H9 (cell line): Measurements from ENCODE around the gene CYP21A2. TPM values are rescaled to one million over a fixed set of nuclear protein-coding genes. Genes with fewer than 3 reads are reported as not detected.

Source experiments
- DNase-seq: peaks from one replicate; pipeline ENCODE4 v3.0.0-alpha.2; 2017
- H2AFZ ChIP-seq: one replicate; pipeline ENCODE4 v1.6.1; 2013; ENCODE audit warnings: mild to moderate bottlenecking, low read length, control low read depth, moderate library complexity
- H2AK5ac ChIP-seq: 2 replicates; pipeline ENCODE4 v1.6.1; 2013; ENCODE audit warnings: low read length, control low read depth, mixed read lengths; ENCODE audit not compliant: insufficient read length
- H2BK120ac ChIP-seq: one replicate; pipeline ENCODE4 v1.6.1; 2013; ENCODE audit warnings: low read depth, mild to moderate bottlenecking, low read length, control low read depth, inconsistent platforms; ENCODE audit not compliant: poor library complexity, severe bottlenecking
- H2BK12ac ChIP-seq: 2 replicates; pipeline ENCODE4 v1.6.1; 2013; ENCODE audit warnings: low read length, control low read depth, mixed read lengths, low read depth; ENCODE audit not compliant: insufficient read length
- H2BK15ac ChIP-seq: 2 replicates; pipeline ENCODE4 v1.6.1; 2013; ENCODE audit warnings: low read depth, low read length, control low read depth
- H2BK20ac ChIP-seq: one replicate; pipeline ENCODE4 v1.6.1; 2013; ENCODE audit warnings: low read depth, mild to moderate bottlenecking, low read length, control low read depth, inconsistent platforms; ENCODE audit not compliant: poor library complexity, severe bottlenecking
- H2BK5ac ChIP-seq: 2 replicates; pipeline ENCODE4 v1.6.1; 2013; ENCODE audit warnings: low read length, control low read depth, mixed read lengths; ENCODE audit not compliant: insufficient read length
- H3K14ac ChIP-seq: 2 replicates; pipeline ENCODE4 v1.6.1; 2013; ENCODE audit warnings: low read length, control low read depth; ENCODE audit not compliant: insufficient read depth
- H3K18ac ChIP-seq: 2 replicates; pipeline ENCODE4 v1.6.1; 2013; ENCODE audit warnings: low read depth, mild to moderate bottlenecking, mixed read lengths, low read length, control low read depth; ENCODE audit not compliant: insufficient read length
- H3K23ac ChIP-seq: 2 replicates; pipeline ENCODE4 v1.6.1; 2013; ENCODE audit warnings: low read length, control low read depth, mixed read lengths, low read depth; ENCODE audit not compliant: insufficient read length
- H3K23me2 ChIP-seq: 2 replicates; pipeline ENCODE4 v1.6.1; 2013; ENCODE audit warnings: low read depth, mild to moderate bottlenecking, mixed read lengths, low read length, control low read depth; ENCODE audit not compliant: insufficient read length, poor library complexity, severe bottlenecking
- H3K27ac ChIP-seq: 2 replicates; pipeline ENCODE4 v1.5.1; 2013; ENCODE audit warnings: low read length, control low read depth, mixed read lengths, low read depth; ENCODE audit not compliant: insufficient read length
- H3K27me3 ChIP-seq: 2 replicates; pipeline ENCODE4 v1.6.1; 2013; ENCODE audit warnings: low read length, control low read depth, inconsistent platforms; ENCODE audit not compliant: insufficient read depth
- H3K4ac ChIP-seq: 2 replicates; pipeline ENCODE4 v1.6.1; 2013; ENCODE audit warnings: low read depth, mild to moderate bottlenecking, control low read depth, inconsistent platforms, low read length, moderate library complexity
- H3K4me1 ChIP-seq: 2 replicates; pipeline ENCODE4 v1.6.1; 2013; ENCODE audit warnings: low read length, control low read depth, inconsistent platforms; ENCODE audit not compliant: insufficient read depth
- H3K4me2 ChIP-seq: 2 replicates; pipeline ENCODE4 v1.6.1; 2013; ENCODE audit warnings: low read length, control low read depth, mixed read lengths; ENCODE audit not compliant: insufficient read length, insufficient read depth
- H3K56ac ChIP-seq: 2 replicates; pipeline ENCODE4 v1.6.1; 2013; ENCODE audit warnings: low read depth, mild to moderate bottlenecking, mixed read lengths, low read length, control low read depth; ENCODE audit not compliant: insufficient read length
- H3K79me1 ChIP-seq: 2 replicates; pipeline ENCODE4 v1.6.1; 2013; ENCODE audit warnings: low read depth, mild to moderate bottlenecking, moderate library complexity, low read length, control low read depth, inconsistent platforms; ENCODE audit not compliant: insufficient read depth, poor library complexity, severe bottlenecking
- H3K79me2 ChIP-seq: 2 replicates; pipeline ENCODE4 v1.6.1; 2013; ENCODE audit warnings: low read length, control low read depth, inconsistent platforms; ENCODE audit not compliant: insufficient read depth
- H3K9ac ChIP-seq: 2 replicates; pipeline ENCODE4 v1.6.1; 2013; ENCODE audit warnings: low read length, control low read depth, mixed read lengths; ENCODE audit not compliant: insufficient read length; ENCODE audit errors: extremely low read depth
- H3K9me3 ChIP-seq: one replicate; pipeline ENCODE4 v1.6.1; 2013; ENCODE audit warnings: low read depth, low read length, inconsistent platforms; ENCODE audit not compliant: control insufficient read depth
- H3T11ph ChIP-seq: one replicate; pipeline ENCODE4 v1.6.1; 2013; ENCODE audit warnings: mild to moderate bottlenecking, low read length, control low read depth, inconsistent platforms
- H4K20me1 ChIP-seq: one replicate; pipeline ENCODE4 v1.6.1; 2013; ENCODE audit not compliant: control insufficient read depth, insufficient read length, insufficient read depth
- H4K5ac ChIP-seq: 2 replicates; pipeline ENCODE4 v1.6.1; 2013; ENCODE audit warnings: low read depth, mild to moderate bottlenecking, mixed read lengths, low read length, control low read depth; ENCODE audit not compliant: insufficient read length
- H4K8ac ChIP-seq: replicated peaks from 2 replicates; pipeline ENCODE4 v1.6.1; 2013; ENCODE audit warnings: low read length, control low read depth, mixed read lengths, low read depth; ENCODE audit not compliant: insufficient read length
- H4K91ac ChIP-seq: 2 replicates; pipeline ENCODE4 v1.6.1; 2013; ENCODE audit warnings: low read depth, mild to moderate bottlenecking, moderate library complexity, mixed read lengths, low read length, control low read depth; ENCODE audit not compliant: insufficient read length
- H3K27ac Mint-ChIP-seq, 3 experiments: 2 replicates in 2 of 3; 3 replicates in 1 of 3; pipeline ENCODE4 v1.8.0; 2020 to 2021; ENCODE audit warnings: mixed read lengths in 3 of 3, mild to moderate bottlenecking in 1 of 3, moderate library complexity in 1 of 3
- H3K27me3 Mint-ChIP-seq: 2 replicates; pipeline ENCODE4 v1.8.0; 2021; ENCODE audit warnings: low read depth, mild to moderate bottlenecking, moderate library complexity, mixed read lengths
- H3K36me3 Mint-ChIP-seq, 3 experiments: 2 replicates in 2 of 3; 3 replicates in 1 of 3; pipeline ENCODE4 v1.8.0; 2020 to 2021; ENCODE audit warnings: low read depth in 3 of 3, mixed read lengths in 3 of 3; ENCODE audit not compliant: insufficient read depth in 1 of 3
- H3K4me1 Mint-ChIP-seq, 2 experiments: 2 replicates each; pipeline ENCODE4 v1.8.0; 2020; ENCODE audit warnings: mixed read lengths in 2 of 2
- H3K4me3 Mint-ChIP-seq, 2 experiments: 2 replicates in 1 of 2; 3 replicates in 1 of 2; pipeline ENCODE4 v1.8.0; 2020 to 2021; ENCODE audit warnings: mild to moderate bottlenecking in 2 of 2, mixed read lengths in 2 of 2, moderate library complexity in 1 of 2
- H3K9me3 Mint-ChIP-seq, 2 experiments: 2 replicates in 1 of 2; 3 replicates in 1 of 2; pipeline ENCODE4 v1.8.0; 2020; ENCODE audit warnings: mild to moderate bottlenecking in 2 of 2, mixed read lengths in 2 of 2, moderate library complexity in 1 of 2
- CTCF ChIP-seq: fragments of 200-600 bp; sonication (generic); conservative IDR thresholded peaks from 3 replicates; pipeline ENCODE4 v1.8.0; 2021; ENCODE audit warnings: antibody characterized with exemption, mild to moderate bottlenecking
- WGBS: extraction: QIAGEN DNeasy Blood & Tissue Kit; methylation state at CpG from one replicate; pipeline ENCODE4 v1.1.7; 2013; ENCODE audit warnings: missing lambda C conversion rate, low lambda C conversion rate, mixed read lengths; ENCODE audit not compliant: insufficient read length; ENCODE audit errors: extremely low coverage; 5-methylcytosine and 5-hydroxymethylcytosine counted together
- total RNA-seq: library from RNA; stranded (reverse); gene quantifications from 2 replicates; pipeline ENCODE4 v1.2.1, GENCODE V29; 2021

Gene CYP21A2
- total RNA-seq, 1 experiment from 2014 or later, result not detected

DNA sequence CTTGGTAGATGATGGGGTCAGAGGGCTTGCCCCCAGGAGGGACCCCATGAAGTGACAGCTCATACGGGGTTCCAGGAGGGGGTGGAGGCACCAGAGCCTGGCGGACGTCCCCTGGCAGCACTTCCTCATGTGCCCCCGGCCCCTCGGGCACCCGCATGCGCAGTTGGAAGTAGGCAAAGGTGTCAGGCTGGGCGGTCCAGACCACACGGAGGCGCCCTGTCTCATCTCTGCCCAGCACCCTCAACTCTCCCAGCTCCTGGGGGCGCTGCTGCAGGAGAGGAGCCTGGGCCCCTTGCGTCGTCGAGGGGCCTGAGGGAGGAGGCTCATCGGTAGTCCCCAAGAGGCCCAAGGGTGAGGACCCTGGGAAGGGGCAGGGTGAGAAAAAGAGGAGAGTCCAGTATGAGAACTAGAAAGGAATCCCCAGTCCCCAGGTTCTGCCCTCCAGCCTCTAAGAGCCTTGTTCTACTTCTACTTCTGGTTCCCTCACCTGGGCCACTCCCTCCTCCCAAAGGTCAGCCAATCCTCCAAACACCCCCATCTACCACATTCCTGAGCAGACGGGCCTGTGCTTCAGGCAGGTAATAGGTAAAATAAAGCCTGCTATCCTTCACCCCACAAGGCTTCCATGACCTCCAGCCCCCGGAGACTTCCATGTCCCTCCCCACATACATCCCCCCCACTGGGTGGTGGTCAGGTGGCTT is 47.7 kb downstream of the CYP21A2 start:
- Histone ChIP-seq H3K14ac (no peak overlapping the region), H3K27ac (no peak overlapping the region), H2BK5ac (no peak overlapping the region), H3K9ac (no peak overlapping the region), H3K23me2 (peaks cover 3% of the 10 kb centered on the region), H2BK12ac (no peak overlapping the region), H4K91ac (no peak overlapping the region), H2BK15ac (no peak overlapping the region), H2AK5ac (no peak overlapping the region), H3K23ac (no peak overlapping the region), H3K9me3 (no peaks in the 10 kb centered on the region), H4K20me1 (no peaks in the 10 kb centered on the region), H3K79me2 (no peaks in the 10 kb centered on the region), H3K4me2 (no peak overlapping the region), H2BK20ac (no peak overlapping the region), H3K27me3 (no peaks in the 10 kb centered on the region; the same call in 1 of the 2 replicates), H3K56ac (no peak overlapping the region), H4K5ac (no peak overlapping the region), H4K8ac (no peak overlapping the region), H3K4me1 (no peaks in the 10 kb centered on the region), H3K79me1 (no peaks in the 10 kb centered on the region), H3T11ph (no peak overlapping the region), H2AFZ (no peak overlapping the region), H3K18ac (no peak overlapping the region), H2BK120ac (no peak overlapping the region), H3K4ac (no peak overlapping the region)
- Mint-ChIP-seq H3K4me1 (peaks cover 12 to 25% of the 10 kb centered on the region in 2 experiments), H3K4me3 (peak overlapping the region; percentile 8 to 35; a peak in 1 of 5 replicates), H3K9me3 (no peaks in the 10 kb centered on the region), H3K27me3 (peaks cover 29% of the 10 kb centered on the region), H3K36me3 (no peaks in the 10 kb centered on the region; a peak in 1 of 7 replicates), H3K27ac (no peak overlapping the region)
- WGBS, result no CpG with 5 or more reads among the region's 17 CpGs
- DNase-seq, result no peak
- 0 out of 3 replicates have a peak, but pooled peaks have one; percentile 10 for TF ChIP-seq CTCF
